ENCODE results near the gene ZNF865.

ZNF865 gene

GRCh38 chr19:55585658-55586339, 19.6 kb upstream of the ZNF865 start:
- no peaks in the 10 kb centered on the region for H3K79me2 ChIP-seq (ENCODE audit: low read length)
- H3K9me2 ChIP-seq (replicated peaks; ENCODE audit: insufficient read depth, low read length): no peaks in the 10 kb centered on the region
- no peak overlapping the region for H3K9ac ChIP-seq (ENCODE audit: low read length)
- H4K20me1 ChIP-seq (ENCODE audit: insufficient read depth, low read length): no peaks in the 10 kb centered on the region
- no peak for DNase-seq
- H3F3A ChIP-seq (ENCODE audit: insufficient read depth, low read length): no peaks in the 10 kb centered on the region
- no peaks in the 10 kb centered on the region for H3K36me3 ChIP-seq (replicated peaks; ENCODE audit: insufficient read depth, low read length)
- no peak overlapping the region for H3K27ac ChIP-seq (ENCODE audit: low read length)
- no peaks in the 10 kb centered on the region for H3K9me3 ChIP-seq (replicated peaks; ENCODE audit: insufficient read depth, low read length)
- TF ChIP-seq, protein P1, sequence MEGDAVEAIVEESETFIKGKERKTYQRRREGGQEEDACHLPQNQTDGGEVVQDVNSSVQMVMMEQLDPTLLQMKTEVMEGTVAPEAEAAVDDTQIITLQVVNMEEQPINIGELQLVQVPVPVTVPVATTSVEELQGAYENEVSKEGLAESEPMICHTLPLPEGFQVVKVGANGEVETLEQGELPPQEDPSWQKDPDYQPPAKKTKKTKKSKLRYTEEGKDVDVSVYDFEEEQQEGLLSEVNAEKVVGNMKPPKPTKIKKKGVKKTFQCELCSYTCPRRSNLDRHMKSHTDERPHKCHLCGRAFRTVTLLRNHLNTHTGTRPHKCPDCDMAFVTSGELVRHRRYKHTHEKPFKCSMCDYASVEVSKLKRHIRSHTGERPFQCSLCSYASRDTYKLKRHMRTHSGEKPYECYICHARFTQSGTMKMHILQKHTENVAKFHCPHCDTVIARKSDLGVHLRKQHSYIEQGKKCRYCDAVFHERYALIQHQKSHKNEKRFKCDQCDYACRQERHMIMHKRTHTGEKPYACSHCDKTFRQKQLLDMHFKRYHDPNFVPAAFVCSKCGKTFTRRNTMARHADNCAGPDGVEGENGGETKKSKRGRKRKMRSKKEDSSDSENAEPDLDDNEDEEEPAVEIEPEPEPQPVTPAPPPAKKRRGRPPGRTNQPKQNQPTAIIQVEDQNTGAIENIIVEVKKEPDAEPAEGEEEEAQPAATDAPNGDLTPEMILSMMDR (IDR thresholded peaks at IDR 0.05; ENCODE audit: low read length): no peak
- TF ChIP-seq EZH2phosphoT487 (IDR thresholded peaks at IDR 0.05; ENCODE audit: low read length) (no peak), EZH2 (optimal IDR thresholded peaks at IDR 0.05; ENCODE audit: low read depth, low read length) (no peak)
- no peaks in the 10 kb centered on the region for H3K4me1 ChIP-seq (ENCODE audit: low read length)
- no peak overlapping the region for H3K4me3 ChIP-seq (ENCODE audit: low read length)
- H3K27me3 ChIP-seq (replicated peaks; ENCODE audit: insufficient read depth, low read length): peaks cover 73% of the 10 kb centered on the region
- H2AFZ ChIP-seq (ENCODE audit: low read length): no peak overlapping the region
- no peak overlapping the region for H3K4me2 ChIP-seq (ENCODE audit: low read depth, low read length)

DNA sequence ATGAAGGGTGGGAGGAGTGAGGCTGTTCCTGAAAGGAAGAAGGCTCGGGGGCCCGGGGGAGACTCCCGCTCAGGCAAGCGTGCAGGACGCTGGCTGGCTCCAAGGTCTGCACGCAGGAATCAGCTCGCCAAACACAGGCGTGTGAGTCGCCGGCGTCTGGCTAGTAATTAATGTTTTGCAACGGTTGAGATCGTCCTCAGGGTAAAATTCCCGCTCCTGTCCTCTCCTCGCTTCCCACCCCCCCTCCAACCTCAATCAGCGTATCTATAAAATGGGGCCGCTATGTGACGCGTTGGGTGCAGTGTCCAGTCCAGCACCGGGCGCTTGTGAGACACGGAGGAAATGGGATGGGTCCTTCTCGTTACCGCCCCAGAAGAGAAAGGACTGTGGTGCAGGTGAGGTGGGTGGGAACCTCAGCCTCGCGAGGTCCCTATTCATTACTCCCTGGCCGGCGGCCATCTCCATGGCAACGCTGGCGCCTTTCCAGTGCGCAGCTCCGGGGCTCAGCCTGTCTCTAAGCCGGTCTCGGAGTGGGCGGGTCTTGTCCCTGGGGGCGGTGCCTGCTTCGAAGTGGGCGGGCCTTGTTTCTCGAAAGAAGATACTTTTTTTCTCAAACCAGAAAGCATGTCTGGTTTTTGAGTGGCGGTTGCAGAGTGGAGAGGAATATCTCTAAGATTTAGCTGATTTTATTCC, 18.3 kb upstream of the ZNF865 start:
- DNase-seq: peak; percentile 90

GRCh38 chr19:55588738-55589137, 16.7 kb upstream of the ZNF865 start:
- no peaks in the 10 kb centered on the region for H3K9me3 ChIP-seq (replicated peaks; ENCODE audit: insufficient read depth, low read length)
- no peaks in the 10 kb centered on the region for H3F3A ChIP-seq (ENCODE audit: insufficient read depth, low read length)
- TF ChIP-seq EZH2 (optimal IDR thresholded peaks at IDR 0.05; ENCODE audit: low read depth, low read length): no peak
- TF ChIP-seq EZH2phosphoT487 (IDR thresholded peaks at IDR 0.05; ENCODE audit: low read length): no peak
- TF ChIP-seq, protein P1 (IDR thresholded peaks at IDR 0.05; ENCODE audit: low read length): no peak
- H3K79me2 ChIP-seq (ENCODE audit: low read length): no peaks in the 10 kb centered on the region
- H3K4me1 ChIP-seq (ENCODE audit: low read length): no peaks in the 10 kb centered on the region
- H3K4me3 ChIP-seq (ENCODE audit: low read length): no peak overlapping the region
- H3K9me2 ChIP-seq (replicated peaks; ENCODE audit: insufficient read depth, low read length): no peaks in the 10 kb centered on the region
- no peak overlapping the region for H3K4me2 ChIP-seq (ENCODE audit: low read depth, low read length)
- no peak overlapping the region for H3K9ac ChIP-seq (ENCODE audit: low read length)
- DNase-seq: no peak
- no peak overlapping the region for H2AFZ ChIP-seq (ENCODE audit: low read length)
- H3K36me3 ChIP-seq (replicated peaks; ENCODE audit: insufficient read depth, low read length): no peaks in the 10 kb centered on the region
- H3K27me3 ChIP-seq (replicated peaks; ENCODE audit: insufficient read depth, low read length): peaks cover 52% of the 10 kb centered on the region
- H3K27ac ChIP-seq (ENCODE audit: low read length): no peak overlapping the region
- H4K20me1 ChIP-seq (ENCODE audit: insufficient read depth, low read length): no peaks in the 10 kb centered on the region

More for the DNA sequence above, 18.3 kb upstream of the ZNF865 start:
- Histone ChIP-seq H3K4me3 (ENCODE audit: low read length) (peak overlapping the region; percentile 37), H3F3A (ENCODE audit: insufficient read depth, low read length) (no peaks in the 10 kb centered on the region), H3K27me3 (replicated peaks; ENCODE audit: insufficient read depth, low read length) (peaks cover 60% of the 10 kb centered on the region), H3K4me2 (ENCODE audit: low read depth, low read length) (peak overlapping the region; percentile 40), H3K27ac (ENCODE audit: low read length) (no peak overlapping the region), H3K79me2 (ENCODE audit: low read length) (no peaks in the 10 kb centered on the region), H3K4me1 (ENCODE audit: low read length) (no peaks in the 10 kb centered on the region), H3K9me3 (replicated peaks; ENCODE audit: insufficient read depth, low read length) (no peaks in the 10 kb centered on the region), H3K9ac (ENCODE audit: low read length) (no peak overlapping the region), H4K20me1 (ENCODE audit: insufficient read depth, low read length) (no peaks in the 10 kb centered on the region), H3K9me2 (replicated peaks; ENCODE audit: insufficient read depth, low read length) (no peaks in the 10 kb centered on the region), H2AFZ (ENCODE audit: low read length) (peak overlapping the region; percentile 34; the same call in 1 of the 2 replicates), H3K36me3 (replicated peaks; ENCODE audit: insufficient read depth, low read length) (no peaks in the 10 kb centered on the region)
- TF ChIP-seq, protein P1 (IDR thresholded peaks at IDR 0.05; ENCODE audit: low read length): no peak
- TF ChIP-seq EZH2 (optimal IDR thresholded peaks at IDR 0.05; ENCODE audit: low read depth, low read length) (no peak), EZH2phosphoT487 (IDR thresholded peaks at IDR 0.05; ENCODE audit: low read length) (no peak)
